Stimulated activated CD4-positive, alpha-beta T cell treated with anti-CD3 and anti-CD28 coated beads, Interleukin-1b, Interleukin-23, amount 100 ng/mL, for 48 hours (primary cell): ENCODE measurements around the gene COL19A1.
"Not testable (repeated sequence)": the region's sequence is repeated elsewhere in the genome, so short reads cannot be mapped to it uniquely, and the experiment has no call there.

Source experiments
- DNase-seq: peaks from one replicate; pipeline ENCODE4 v3.0.0-alpha.2; 2020

The COL19A1 gene

GRCh38 chr6:69867639-69867976 is 1.3 kb downstream of the COL19A1 start:
- DNase-seq, result no peak

- DNase-seq, result no peak
These were observed 2.0 kb downstream of the COL19A1 start for GRCh38 chr6:69868252-69868804.

GRCh38 chr6:69868961-69869360 is 2.6 kb downstream of the COL19A1 start:
- no peak for DNase-seq

GRCh38 chr6:69871107-69871506 is 4.8 kb downstream of the COL19A1 start:
- no peak for DNase-seq

DNA sequence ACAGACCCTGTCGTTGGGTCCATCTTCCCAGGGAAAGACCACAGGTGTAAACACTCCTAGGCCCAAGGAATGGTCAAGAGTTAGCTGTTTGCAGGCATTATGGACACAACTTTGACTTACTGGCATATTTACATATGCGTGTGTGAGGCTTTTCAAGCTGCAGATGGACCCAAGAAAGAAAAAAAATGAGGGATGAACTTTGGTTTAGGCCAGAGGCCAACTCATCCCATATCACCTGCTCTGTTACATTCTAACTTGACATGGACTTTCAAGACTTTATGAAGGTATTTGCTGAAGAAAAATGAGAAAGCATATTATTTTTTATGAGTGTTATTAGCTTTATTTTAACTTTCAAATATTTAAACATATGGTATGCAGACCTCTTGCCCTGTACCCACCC is 6.9 kb downstream of the COL19A1 start:
- DNase-seq, result no peak

DNA sequence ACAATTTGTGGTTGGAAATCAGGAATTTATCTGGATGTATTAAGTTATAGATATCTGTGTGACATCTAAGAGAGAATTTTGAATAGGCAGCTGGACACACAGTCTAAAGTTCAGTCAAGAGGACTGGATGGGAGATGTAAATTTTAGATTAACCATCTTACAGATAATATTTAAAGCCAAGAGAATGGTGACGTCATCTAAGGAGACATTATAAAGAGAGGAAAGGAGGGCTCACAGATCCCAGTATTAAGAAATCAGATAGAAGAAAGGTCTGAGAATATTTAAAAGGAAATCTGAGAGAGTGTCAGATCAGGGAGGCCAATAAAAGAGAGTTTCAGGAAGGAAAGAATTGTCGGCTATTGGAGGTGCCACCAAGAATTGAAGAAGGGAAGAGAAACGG is 9.4 kb downstream of the COL19A1 start:
- DNase-seq, result no peak

GRCh38 chr6:69878795-69879194 is 12.4 kb downstream of the COL19A1 start:
- DNase-seq, result no peak

GRCh38 chr6:69880601-69881000 is 14.2 kb downstream of the COL19A1 start:
- DNase-seq, result no peak

- DNase-seq, result no peak
These were observed 15.2 kb downstream of the COL19A1 start for GRCh38 chr6:69881322-69882151.

GRCh38 chr6:69883551-69883950 is 17.2 kb downstream of the COL19A1 start:
- no peak for DNase-seq

DNA sequence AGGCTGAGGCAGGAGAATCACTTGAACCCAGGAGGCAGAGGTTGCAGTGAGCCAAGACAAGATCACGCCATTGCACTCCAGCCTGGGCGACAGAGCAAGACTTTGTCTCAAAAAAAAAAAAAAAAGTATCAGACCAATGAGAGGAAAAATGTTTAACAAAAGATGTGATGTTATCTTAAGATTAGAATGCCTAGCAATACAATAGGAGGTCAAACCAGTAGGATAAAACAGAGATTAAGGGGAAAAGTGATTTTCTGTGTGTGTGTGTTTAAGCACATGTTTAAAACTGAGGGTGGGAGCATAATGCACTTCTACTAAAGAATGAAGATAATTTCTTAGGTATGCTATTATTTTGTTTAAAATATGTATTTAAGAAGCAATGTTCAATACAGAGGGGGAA is 17.9 kb downstream of the COL19A1 start:
- DNase-seq, result no peak

DNA sequence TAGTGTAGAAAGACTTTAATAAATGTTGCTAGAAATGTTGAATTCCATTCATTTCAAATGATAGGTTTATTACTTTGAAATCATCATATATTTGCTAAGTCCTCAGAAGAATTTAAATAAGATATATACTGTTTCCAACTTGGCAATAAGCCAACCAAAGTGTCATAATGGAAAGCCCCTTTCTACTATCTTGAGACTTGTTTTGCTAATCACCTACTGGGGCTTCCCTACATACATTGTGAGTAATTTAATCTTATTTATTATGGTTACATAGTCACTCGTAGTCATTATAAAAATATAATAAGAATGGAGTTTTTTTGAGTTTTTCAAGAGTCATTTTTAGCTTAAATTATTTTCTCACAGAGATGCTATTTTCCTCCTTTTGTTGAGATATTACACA is 20.7 kb downstream of the COL19A1 start:
- DNase-seq, result no peak

- DNase-seq, result no peak
These were observed 21.5 kb downstream of the COL19A1 start for GRCh38 chr6:69887714-69888345.

GRCh38 chr6:69888482-69889233 is 22.3 kb downstream of the COL19A1 start:
- no peak for DNase-seq

DNA sequence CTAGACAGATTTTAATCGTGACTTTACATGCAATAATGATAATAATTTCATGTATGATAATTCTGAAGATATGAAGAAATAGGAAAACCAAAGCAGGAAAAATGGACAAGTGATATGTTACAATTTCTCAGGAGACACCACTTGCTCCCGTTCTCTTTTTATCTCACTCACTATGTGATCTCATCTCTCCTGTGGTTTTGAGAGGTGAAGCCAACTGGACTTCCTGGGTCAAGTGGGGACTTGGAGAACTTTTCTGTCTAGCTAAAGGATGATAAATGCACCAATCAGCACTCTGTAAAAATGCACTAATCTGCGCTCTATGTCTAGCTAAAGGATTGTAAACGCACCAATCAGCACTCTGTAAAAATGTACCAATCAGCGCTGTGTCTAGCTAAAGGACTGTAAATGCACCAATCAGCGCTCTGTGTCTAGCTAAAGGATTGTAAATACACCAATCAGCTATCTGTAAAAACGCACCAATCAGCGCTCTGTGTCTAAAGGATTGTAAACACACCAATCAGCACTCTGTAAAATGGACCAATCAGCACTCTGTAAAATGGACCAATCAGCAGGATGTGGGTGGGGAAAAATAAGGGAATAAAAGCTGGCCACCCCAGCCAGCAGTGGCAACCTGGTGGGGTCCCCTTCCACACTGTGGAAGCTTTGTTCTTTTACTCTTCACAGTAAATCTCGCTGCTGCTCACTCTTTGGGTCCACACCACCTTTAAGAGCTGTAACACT is 23.0 kb downstream of the COL19A1 start:
- DNase-seq, result not testable (repeated sequence)

DNA sequence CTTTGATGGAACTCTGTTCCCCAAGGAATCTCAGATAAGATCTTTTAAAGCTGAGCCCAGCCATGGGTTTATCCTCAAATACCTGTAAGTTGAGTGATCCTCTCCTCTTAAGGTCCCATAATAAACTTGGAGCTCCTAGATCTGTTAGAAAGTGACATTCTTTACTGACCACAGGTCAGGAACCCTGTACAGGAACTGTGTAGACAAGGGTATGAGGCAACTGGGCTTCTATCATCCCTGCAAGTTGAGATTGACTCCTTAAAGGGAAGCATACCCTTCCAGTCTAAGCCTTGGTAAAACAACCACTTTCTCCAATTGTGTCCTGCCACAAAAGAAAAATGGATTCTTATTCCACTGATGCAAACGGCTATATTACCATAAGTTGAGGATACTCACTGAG is 26.2 kb downstream of the COL19A1 start:
- not testable (repeated sequence) for DNase-seq

- not testable (repeated sequence) for DNase-seq
These were observed 26.9 kb downstream of the COL19A1 start for GRCh38 chr6:69893266-69893665.

- DNase-seq, result no peak
These were observed 28.4 kb downstream of the COL19A1 start for GRCh38 chr6:69894578-69895347.

DNA sequence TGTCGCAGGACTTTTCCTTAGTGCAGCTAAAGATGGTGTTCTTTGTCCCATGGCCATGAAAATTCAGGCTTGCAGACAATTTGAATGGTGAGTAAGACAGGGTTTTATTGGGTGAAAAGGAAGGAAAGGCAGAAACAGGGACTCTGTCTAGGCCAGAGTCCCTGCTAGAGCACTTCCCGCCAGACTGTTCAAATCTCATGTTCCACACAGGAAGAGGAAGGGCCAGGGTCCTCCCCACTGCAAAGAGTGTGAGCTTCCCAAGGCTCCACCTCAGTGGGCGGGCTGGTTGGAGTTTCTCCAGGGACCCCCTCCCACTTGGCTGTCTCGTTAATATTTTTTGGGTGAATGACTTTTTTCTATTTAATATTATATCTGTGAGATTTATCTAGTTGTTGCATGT is 29.0 kb downstream of the COL19A1 start:
- DNase-seq, result no peak

DNA sequence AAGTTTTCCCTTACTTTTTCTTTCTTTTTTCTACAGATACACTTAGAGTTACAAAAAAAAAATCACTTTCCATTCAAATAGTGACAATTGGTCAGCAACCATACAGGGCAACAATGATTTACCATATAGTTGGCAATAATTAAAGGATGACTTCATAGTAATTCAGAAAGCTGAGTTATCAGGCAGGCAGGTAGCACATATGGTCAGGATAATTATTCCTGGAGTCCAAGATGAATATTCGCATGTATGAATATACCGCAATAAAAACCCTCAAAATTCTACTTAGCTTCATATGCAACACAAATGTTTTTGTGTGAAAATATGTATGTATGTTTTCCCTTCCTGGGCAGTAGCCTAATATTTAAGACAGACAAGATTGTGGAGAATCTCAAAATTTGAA is 34.5 kb downstream of the COL19A1 start:
- DNase-seq, result no peak

- no peak for DNase-seq
These were observed 35.0 kb downstream of the COL19A1 start for GRCh38 chr6:69901361-69901760.

DNA sequence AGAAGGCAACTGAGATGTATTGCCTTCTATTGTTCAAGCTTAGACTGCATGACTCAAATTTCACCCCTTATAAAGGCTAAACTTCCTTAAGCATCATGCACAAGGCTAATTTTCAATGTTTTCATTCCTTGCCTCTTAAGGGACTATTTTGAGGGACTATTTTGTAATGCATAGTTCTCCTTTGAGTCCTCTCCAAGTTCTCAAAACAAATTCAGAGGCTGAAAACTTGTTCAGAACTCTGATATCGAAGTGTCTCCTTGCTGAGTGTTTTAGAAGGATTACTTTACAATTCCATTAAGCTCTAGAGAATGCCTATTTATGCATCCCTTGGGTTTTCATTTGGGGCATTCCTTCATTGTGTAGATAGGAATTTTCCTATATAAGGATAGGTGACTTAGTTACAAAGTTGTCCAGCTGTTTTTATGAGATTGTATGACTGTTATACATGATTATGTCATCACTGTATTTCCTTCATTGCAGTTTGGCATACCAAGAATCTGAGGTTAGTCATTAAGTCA is 41.7 kb downstream of the COL19A1 start:
- no peak for DNase-seq
